OCI-LY7 (cell line): ENCODE data around the gene SLC6A12. TPM values are rescaled to one million over a fixed set of nuclear protein-coding genes. Genes with fewer than 3 reads are reported as not detected.

Experiments
- BruUV-seq: library from RNA; stranded (reverse); fragments of 400-500 nt; replicated peaks from 2 replicates; lab custom pipeline; 2021; lab: Mats Ljungman, UMichigan
- CTCF ChIA-PET: fragments of 300-600 bp; sonication (Branson Sonifier 250); formaldehyde crosslinking; loops from one replicate; lab custom pipeline; 2022; ENCODE audit warnings: antibody characterized with exemption; ENCODE audit not compliant: unreplicated experiment; lab: Charles Lee
- POLR2A ChIA-PET: fragments of 300-600 bp; sonication (Branson Sonifier 250); formaldehyde crosslinking; loops from one replicate; lab custom pipeline; 2022; ENCODE audit warnings: antibody characterized with exemption; lab: Charles Lee
- DNase-seq: peaks from one replicate; pipeline ENCODE4 v3.0.0-alpha.2; 2015; ENCODE audit warnings: low spot score
- H2AFZ ChIP-seq: fragments of 200-600 bp; sonication (generic), shearing (Covaris generic); 2 replicates; pipeline ENCODE4 v1.6.1; 2014; ENCODE audit warnings: mild to moderate bottlenecking, antibody characterized with exemption, low read length, moderate library complexity
- H3K27ac ChIP-seq: fragments of 200-600 bp; sonication (generic); 2 replicates; pipeline ENCODE4 v1.5.1; 2014; ENCODE audit warnings: mixed run types, low read depth, mild to moderate bottlenecking, moderate library complexity, low read length, inconsistent platforms; ENCODE audit not compliant: poor library complexity, severe bottlenecking
- H3K36me3 ChIP-seq: fragments of 200-600 bp; sonication (generic); 2 replicates; pipeline ENCODE4 v1.6.1; 2014; ENCODE audit warnings: mild to moderate bottlenecking, antibody characterized with exemption, low read length, moderate library complexity, mixed read lengths; ENCODE audit not compliant: insufficient read depth
- H3K4me1 ChIP-seq: fragments of 200-600 bp; sonication (generic); 2 replicates; pipeline ENCODE4 v1.5.1; 2014; ENCODE audit warnings: mild to moderate bottlenecking, low read length; ENCODE audit not compliant: insufficient read depth, poor library complexity, severe bottlenecking
- H3K4me2 ChIP-seq: fragments of 200-600 bp; sonication (generic); 2 replicates; pipeline ENCODE4 v1.6.1; 2014; ENCODE audit warnings: mild to moderate bottlenecking, low read length
- H3K4me3 ChIP-seq: fragments of 200-600 bp; sonication (generic); 2 replicates; pipeline ENCODE4 v1.5.1; 2014; ENCODE audit warnings: mild to moderate bottlenecking, low read depth, low read length; ENCODE audit not compliant: poor library complexity, severe bottlenecking
- H3K79me2 ChIP-seq: fragments of 200-600 bp; sonication (generic); 2 replicates; pipeline ENCODE4 v1.6.1; 2016; ENCODE audit warnings: low read depth, mild to moderate bottlenecking, low read length, moderate library complexity, mixed read lengths; ENCODE audit not compliant: insufficient read depth
- H3K9me2 ChIP-seq: fragments of 200-600 bp; sonication (generic); 2 replicates; pipeline ENCODE4 v1.6.1; 2016; ENCODE audit warnings: mild to moderate bottlenecking, low read length, mixed read lengths; ENCODE audit not compliant: insufficient read depth
- H3K9me3 ChIP-seq: fragments of 200-600 bp; sonication (generic); 2 replicates; pipeline ENCODE4 v1.6.1; 2014; ENCODE audit warnings: mild to moderate bottlenecking, mixed run types, low read length, mixed read lengths
- H4K20me1 ChIP-seq: fragments of 200-600 bp; sonication (generic); 2 replicates; pipeline ENCODE4 v1.6.1; 2014; ENCODE audit warnings: mild to moderate bottlenecking, antibody characterized with exemption, low read length, moderate library complexity, mixed read lengths; ENCODE audit not compliant: insufficient read depth
- EZH2phosphoT487 ChIP-seq: fragments of 200-600 bp; sonication (generic); IDR thresholded peaks from 2 replicates; pipeline ENCODE4 v1.6.1; 2018; ENCODE audit warnings: low read depth, borderline replicate concordance, mild to moderate bottlenecking, mixed run types, antibody characterized with exemption, low read length, moderate library complexity, mixed read lengths
- intact Hi-C: fragments of 100-400 bp; cut with micrococcal nuclease; formaldehyde crosslinking; loops from one replicate; pipeline ENCODE4 v1.10.0; 2022; ENCODE audit not compliant: unreplicated experiment
- total RNA-seq, 2 experiments: library from RNA; depleted of rRNA in 1 of 2; stranded (reverse); fragments of >200 nt in 1 of 2; shearing (Covaris generic) in 1 of 2; gene quantifications; 2 replicates each; pipeline ENCODE4 v1.2.3, GENCODE V29; 2014 to 2022
- TF ChIP-seq, protein P1 (sequence below): fragments of 200-600 bp; sonication (generic); conservative IDR thresholded peaks from 2 replicates; pipeline ENCODE4 v1.5.1; 2014; ENCODE audit warnings: mild to moderate bottlenecking, antibody characterized with exemption, low read length, moderate library complexity, mixed read lengths

SLC6A12 gene
- total RNA-seq, 2 experiments from 2014 or later = not detected

DNA sequence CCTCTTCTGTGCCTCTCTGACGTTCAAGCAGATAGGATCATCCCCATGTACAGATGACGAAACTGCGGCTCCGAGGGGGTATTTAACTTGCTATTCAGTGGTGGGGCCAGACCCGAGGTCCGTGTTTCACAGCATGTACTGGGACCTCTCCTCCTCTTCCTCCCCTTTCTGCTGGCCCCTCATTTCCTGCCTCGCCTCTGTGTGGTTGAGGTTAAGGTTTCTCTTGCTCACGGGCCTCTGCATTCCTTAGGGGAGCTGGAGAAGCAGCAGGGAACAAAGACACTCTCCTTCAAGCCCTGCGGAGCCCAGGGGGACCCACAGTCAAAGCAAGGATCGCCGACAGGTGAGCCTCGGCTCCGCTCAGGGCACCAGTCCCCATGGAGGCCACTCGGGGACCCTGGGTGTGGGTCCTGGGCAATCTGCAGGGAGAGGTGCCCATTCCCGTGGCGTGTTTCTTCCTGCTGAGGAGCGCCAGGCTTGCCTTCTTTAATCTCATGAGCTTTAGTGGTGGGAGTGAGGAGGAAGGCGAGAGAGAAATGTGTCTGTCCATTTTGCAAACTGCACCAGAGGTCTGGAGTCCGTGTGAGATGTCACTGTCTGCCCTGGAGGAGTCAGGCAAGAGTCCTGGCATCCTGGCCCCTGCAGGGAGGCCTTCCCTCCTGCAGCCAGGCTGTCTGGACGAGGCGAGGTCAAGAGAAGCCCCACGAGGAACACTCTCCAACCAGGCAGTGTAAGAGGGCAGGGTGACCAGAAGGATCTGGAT, 45.0 kb downstream of the SLC6A12 start:
- intact Hi-C loops = no loop called here

DNA sequence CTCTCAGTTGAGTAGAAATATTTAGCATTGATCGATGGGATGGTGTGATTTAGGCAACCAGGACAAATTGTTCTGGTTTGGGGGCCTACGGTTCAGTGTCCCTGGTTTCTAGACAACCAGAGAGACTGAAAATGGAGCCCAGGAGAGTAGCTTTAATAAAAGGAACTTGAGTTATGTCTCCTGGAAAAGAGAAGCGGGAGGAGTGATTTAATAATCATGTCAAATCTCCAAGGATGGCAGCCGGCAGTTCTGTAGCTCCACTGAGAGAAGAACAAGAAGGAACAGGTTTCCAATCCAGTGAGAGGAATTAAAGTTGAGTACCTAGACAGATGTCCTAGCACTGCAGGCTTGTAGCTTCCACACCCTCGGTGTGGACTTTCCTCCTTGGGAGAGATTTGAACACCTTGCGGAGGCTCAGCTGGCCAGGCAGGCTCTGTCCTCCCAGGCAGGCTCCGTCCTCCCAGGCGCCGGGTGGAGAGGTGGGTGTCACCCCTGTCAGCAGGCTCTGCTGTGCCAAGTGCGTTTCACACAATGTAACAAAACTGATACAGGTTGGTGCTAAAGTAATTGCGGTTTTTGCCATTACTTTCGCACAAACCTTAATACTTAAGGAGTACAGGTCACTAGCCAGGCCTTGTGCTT, 45.9 kb downstream of the SLC6A12 start:
- H4K20me1 ChIP-seq = no peaks in the 10 kb centered on the region
- ChIA-PET POLR2A (no interaction called here), CTCF (interaction anchor here (0.7 kb wide), 1 partner anchor 11 kb away, joined by 4 read pairs; no protein-coding TSS in a partner anchor)
- no peak overlapping the region for H3K4me3 ChIP-seq
- peaks cover 4% of the 10 kb centered on the region for H3K4me1 ChIP-seq
- H3K79me2 ChIP-seq = no peaks in the 10 kb centered on the region
- no peak overlapping the region for H3K4me2 ChIP-seq
- H3K9me2 ChIP-seq = no peaks in the 10 kb centered on the region
- no peak for DNase-seq
- no peak for TF ChIP-seq EZH2phosphoT487
- TF ChIP-seq, protein P1, sequence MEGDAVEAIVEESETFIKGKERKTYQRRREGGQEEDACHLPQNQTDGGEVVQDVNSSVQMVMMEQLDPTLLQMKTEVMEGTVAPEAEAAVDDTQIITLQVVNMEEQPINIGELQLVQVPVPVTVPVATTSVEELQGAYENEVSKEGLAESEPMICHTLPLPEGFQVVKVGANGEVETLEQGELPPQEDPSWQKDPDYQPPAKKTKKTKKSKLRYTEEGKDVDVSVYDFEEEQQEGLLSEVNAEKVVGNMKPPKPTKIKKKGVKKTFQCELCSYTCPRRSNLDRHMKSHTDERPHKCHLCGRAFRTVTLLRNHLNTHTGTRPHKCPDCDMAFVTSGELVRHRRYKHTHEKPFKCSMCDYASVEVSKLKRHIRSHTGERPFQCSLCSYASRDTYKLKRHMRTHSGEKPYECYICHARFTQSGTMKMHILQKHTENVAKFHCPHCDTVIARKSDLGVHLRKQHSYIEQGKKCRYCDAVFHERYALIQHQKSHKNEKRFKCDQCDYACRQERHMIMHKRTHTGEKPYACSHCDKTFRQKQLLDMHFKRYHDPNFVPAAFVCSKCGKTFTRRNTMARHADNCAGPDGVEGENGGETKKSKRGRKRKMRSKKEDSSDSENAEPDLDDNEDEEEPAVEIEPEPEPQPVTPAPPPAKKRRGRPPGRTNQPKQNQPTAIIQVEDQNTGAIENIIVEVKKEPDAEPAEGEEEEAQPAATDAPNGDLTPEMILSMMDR = no peak
- H3K9me3 ChIP-seq = no peaks in the 10 kb centered on the region
- no peaks in the 10 kb centered on the region for H3K36me3 ChIP-seq
- no peak overlapping the region for H3K27ac ChIP-seq
- BruUV-seq = no TSS peak
- intact Hi-C loops = no loop called here
- no peak overlapping the region for H2AFZ ChIP-seq

More for the DNA sequence above, 45.0 kb downstream of the SLC6A12 start:
- H3K79me2 ChIP-seq = no peaks in the 10 kb centered on the region
- H3K9me2 ChIP-seq = no peaks in the 10 kb centered on the region
- H3K4me2 ChIP-seq = no peak overlapping the region
- no peak for DNase-seq
- H3K36me3 ChIP-seq = no peaks in the 10 kb centered on the region
- POLR2A ChIA-PET = no interaction called here
- BruUV-seq = no TSS peak
- TF ChIP-seq, protein P1 = no peak
- TF ChIP-seq EZH2phosphoT487 = no peak
- CTCF ChIA-PET = no interaction called here
- no peak overlapping the region for H3K27ac ChIP-seq
- peaks cover 4% of the 10 kb centered on the region for H3K4me1 ChIP-seq
- no peaks in the 10 kb centered on the region for H4K20me1 ChIP-seq
- H3K9me3 ChIP-seq = no peaks in the 10 kb centered on the region
- no peak overlapping the region for H3K4me3 ChIP-seq
- H2AFZ ChIP-seq = no peak overlapping the region
